CD4-positive, CD25-positive, alpha-beta regulatory T cell (primary cell): ENCODE measurements around the gene KTN1. TPM values are rescaled to one million over a fixed set of nuclear protein-coding genes. Genes with fewer than 3 reads are reported as not detected.

Experiments used
- ATAC-seq, 2 donors: fragments of 150-1000 bp; cut with Tn5 transposase; one replicate each; pipeline ENCODE4 v1.10.0; 2021; ENCODE audit warnings: low read depth in 2 of 2, moderate number of reproducible peaks in 2 of 2, moderate library complexity in 1 of 2
- DNase-seq, 3 donors: peaks; one replicate each; pipeline versions ENCODE4 v3.0.0 to v3.0.0-alpha.2; 2012 to 2022; ENCODE audit warnings: mixed read lengths in 1 of 3
- H3K27ac ChIP-seq: one replicate; pipeline ENCODE4 v1.7.0; 2013; ENCODE audit warnings: mild to moderate bottlenecking, low read length; ENCODE audit not compliant: insufficient read depth, poor library complexity, severe bottlenecking
- H3K27me3 ChIP-seq: one replicate; pipeline ENCODE4 v1.7.0; 2013; ENCODE audit warnings: low read length; ENCODE audit not compliant: control insufficient read depth, insufficient read depth
- H3K36me3 ChIP-seq: one replicate; pipeline ENCODE4 v1.7.0; 2013; ENCODE audit warnings: mild to moderate bottlenecking, low read length, moderate library complexity; ENCODE audit not compliant: control insufficient read depth, insufficient read depth
- H3K4me1 ChIP-seq: 2 replicates; pipeline ENCODE4 v1.7.0; 2013; ENCODE audit warnings: mild to moderate bottlenecking, low read length; ENCODE audit not compliant: insufficient read depth, control insufficient read depth, poor library complexity, severe bottlenecking
- H3K4me3 ChIP-seq: one replicate; pipeline ENCODE4 v1.7.0; 2013; ENCODE audit warnings: low read depth, mild to moderate bottlenecking, low read length, moderate library complexity
- H3K9me3 ChIP-seq, 2 experiments: 1 replicate in 1 of 2; 2 replicates in 1 of 2; pipeline ENCODE4 v1.7.0; 2013; ENCODE audit warnings: low read length in 2 of 2, mild to moderate bottlenecking in 1 of 2, moderate library complexity in 1 of 2; ENCODE audit not compliant: control insufficient read depth in 2 of 2
- H3K27ac Mint-ChIP-seq, 3 donors: one replicate each; pipeline ENCODE4 v1.8.0; 2020 to 2022; ENCODE audit warnings: mild to moderate bottlenecking in 3 of 3, mixed read lengths in 3 of 3, moderate library complexity in 2 of 3
- H3K27me3 Mint-ChIP-seq: one replicate; pipeline ENCODE4 v1.8.0; 2022; ENCODE audit warnings: mild to moderate bottlenecking, mixed read lengths
- H3K36me3 Mint-ChIP-seq: one replicate; pipeline ENCODE4 v1.8.0; 2020; ENCODE audit warnings: mixed read lengths
- H3K4me1 Mint-ChIP-seq, 4 donors: one replicate each; pipeline ENCODE4 v1.8.0; 2020 to 2022; ENCODE audit warnings: mixed read lengths in 4 of 4, mild to moderate bottlenecking in 1 of 4
- H3K4me3 Mint-ChIP-seq, 4 donors: one replicate each; pipeline ENCODE4 v1.8.0; 2020 to 2022; ENCODE audit warnings: mild to moderate bottlenecking in 4 of 4, mixed read lengths in 4 of 4, moderate library complexity in 3 of 4
- H3K9me3 Mint-ChIP-seq, 7 donors: one replicate each; pipeline ENCODE4 v1.8.0; 2020 to 2022; ENCODE audit warnings: mixed read lengths in 7 of 7, mild to moderate bottlenecking in 3 of 7, moderate library complexity in 2 of 7
- polyA plus RNA-seq, 4 donors: library from polyadenylated mRNA; unstranded; fragments of 300-500 nt; fragmentation: Illumina TruSeq; gene quantifications; one replicate each; pipeline ENCODE4 v1.2.3, GENCODE V29; 2021
- total RNA-seq: library from RNA; stranded (reverse); gene quantifications from one replicate; pipeline ENCODE4 v1.2.3, GENCODE V29; 2022

The KTN1 gene
- total and polyA plus RNA-seq, 5 donors from 2014 or later = 6.9 to 86.5 (median 19.0) TPM

GRCh38 chr14:55604488-55604887 is 24.5 kb downstream of the KTN1 start:
- Mint-ChIP-seq H3K27me3 (no peaks in the 10 kb centered on the region), H3K4me3 (no peak overlapping the region), H3K4me1 (peaks cover 27 to 40% (median 31%) of the 10 kb centered on the region in 4 donors), H3K27ac (no peak overlapping the region), H3K9me3 (no peaks in the 10 kb centered on the region), H3K36me3 (peaks cover 4% of the 10 kb centered on the region)
- DNase-seq = no peak
- no peaks in the 10 kb centered on the region for H3K27me3 ChIP-seq
- peaks cover 4% of the 10 kb centered on the region for H3K4me1 ChIP-seq
- no peak overlapping the region for H3K4me3 ChIP-seq
- no peak for ATAC-seq
- no peaks in the 10 kb centered on the region for H3K9me3 ChIP-seq
- H3K27ac ChIP-seq = no peak overlapping the region
- H3K36me3 ChIP-seq = peaks cover 6% of the 10 kb centered on the region

GRCh38 chr14:55604900-55605418 is 25.0 kb downstream of the KTN1 start:
- Histone ChIP-seq H3K27me3 (no peaks in the 10 kb centered on the region), H3K36me3 (peaks cover 6% of the 10 kb centered on the region), H3K9me3 (no peaks in the 10 kb centered on the region), H3K4me3 (no peak overlapping the region), H3K27ac (no peak overlapping the region), H3K4me1 (peaks cover 4% of the 10 kb centered on the region)
- ATAC-seq = no peak
- H3K9me3 Mint-ChIP-seq = no peaks in the 10 kb centered on the region
- peaks cover 4% of the 10 kb centered on the region for H3K36me3 Mint-ChIP-seq
- no peak for DNase-seq
- no peak overlapping the region for H3K4me3 Mint-ChIP-seq
- no peaks in the 10 kb centered on the region for H3K27me3 Mint-ChIP-seq
- H3K4me1 Mint-ChIP-seq = peaks cover 31 to 45% (median 34%) of the 10 kb centered on the region in 4 donors
- H3K27ac Mint-ChIP-seq = no peak overlapping the region

- H3K4me3 ChIP-seq = no peak overlapping the region
- H3K27ac ChIP-seq = no peak overlapping the region
- ATAC-seq (no peak), DNase-seq (no peak)
- H3K4me1 Mint-ChIP-seq = peaks cover 28 to 43% (median 34%) of the 10 kb centered on the region in 4 donors
- H3K36me3 Mint-ChIP-seq = peaks cover 4% of the 10 kb centered on the region
- H3K27me3 ChIP-seq = no peaks in the 10 kb centered on the region
- H3K4me1 ChIP-seq = peaks cover 4% of the 10 kb centered on the region
- no peak overlapping the region for H3K4me3 Mint-ChIP-seq
- H3K9me3 Mint-ChIP-seq = no peaks in the 10 kb centered on the region
- H3K27me3 Mint-ChIP-seq = no peaks in the 10 kb centered on the region
- H3K9me3 ChIP-seq = no peaks in the 10 kb centered on the region
- H3K27ac Mint-ChIP-seq = no peak overlapping the region
- peaks cover 6% of the 10 kb centered on the region for H3K36me3 ChIP-seq
Measured at GRCh38 chr14:55605793-55606192, 25.8 kb downstream of the KTN1 start.

DNA sequence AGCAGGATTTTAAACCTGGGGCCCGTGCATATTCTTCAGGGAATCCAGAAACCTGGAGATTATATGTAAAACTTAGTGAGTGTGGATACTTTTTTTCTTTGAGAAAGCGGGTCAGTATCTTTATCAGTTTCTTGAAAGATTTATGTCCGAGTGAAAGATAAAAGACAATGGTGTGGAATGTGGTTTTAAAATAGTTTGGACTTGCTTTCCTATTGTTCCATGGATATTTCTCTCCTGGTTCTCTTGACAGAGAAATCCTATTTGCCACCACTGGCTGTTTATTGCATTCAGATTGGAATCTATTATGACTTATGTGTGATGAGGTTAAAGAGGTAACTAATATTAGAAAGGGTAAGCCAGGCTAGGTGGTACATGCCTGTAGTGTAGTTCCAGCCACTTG is 27.4 kb downstream of the KTN1 start:
- Mint-ChIP-seq H3K27me3 (no peaks in the 10 kb centered on the region), H3K4me1 (peaks cover 21 to 41% (median 36%) of the 10 kb centered on the region in 4 donors), H3K36me3 (peaks cover 6% of the 10 kb centered on the region), H3K9me3 (no peaks in the 10 kb centered on the region), H3K27ac (peak overlapping the region in 1 of 3 donors; percentile 12), H3K4me3 (no peak overlapping the region)
- peaks cover 6% of the 10 kb centered on the region for H3K36me3 ChIP-seq
- H3K4me1 ChIP-seq = peaks cover 4% of the 10 kb centered on the region
- no peaks in the 10 kb centered on the region for H3K9me3 ChIP-seq
- H3K27ac ChIP-seq = no peak overlapping the region
- DNase-seq (no peak), ATAC-seq (no peak)
- H3K4me3 ChIP-seq = no peak overlapping the region
- H3K27me3 ChIP-seq = no peaks in the 10 kb centered on the region

- Mint-ChIP-seq H3K4me1 (peaks cover 33 to 52% (median 46%) of the 10 kb centered on the region in 4 donors), H3K27ac (peak overlapping the region in 2 of 3 donors; percentile 3 to 72), H3K36me3 (peaks cover 24% of the 10 kb centered on the region), H3K9me3 (peaks cover 0 to under 1% (median 0%) of the 10 kb centered on the region in 7 donors), H3K27me3 (no peaks in the 10 kb centered on the region), H3K4me3 (no peak overlapping the region)
- Histone ChIP-seq H3K4me3 (no peak overlapping the region), H3K4me1 (no peaks in the 10 kb centered on the region), H3K27ac (no peak overlapping the region), H3K27me3 (no peaks in the 10 kb centered on the region), H3K9me3 (no peaks in the 10 kb centered on the region), H3K36me3 (peaks cover 16% of the 10 kb centered on the region)
- no peak for ATAC-seq
- no peak for DNase-seq
Measured at GRCh38 chr14:55609681-55610080, 29.7 kb downstream of the KTN1 start.

GRCh38 chr14:55610713-55611370 is 30.8 kb downstream of the KTN1 start:
- Mint-ChIP-seq H3K27me3 (no peaks in the 10 kb centered on the region), H3K27ac (no peak overlapping the region), H3K36me3 (peaks cover 32% of the 10 kb centered on the region), H3K4me3 (no peak overlapping the region), H3K9me3 (peaks cover 0 to 3% (median 0%) of the 10 kb centered on the region in 7 donors), H3K4me1 (peaks cover 27 to 52% (median 42%) of the 10 kb centered on the region in 4 donors)
- Histone ChIP-seq H3K36me3 (peaks cover 26% of the 10 kb centered on the region), H3K9me3 (no peaks in the 10 kb centered on the region), H3K27me3 (no peaks in the 10 kb centered on the region), H3K4me3 (no peak overlapping the region), H3K27ac (no peak overlapping the region), H3K4me1 (no peaks in the 10 kb centered on the region)
- DNase-seq (no peak), ATAC-seq (no peak)

GRCh38 chr14:55611859-55612258 is 31.9 kb downstream of the KTN1 start:
- peaks cover 36% of the 10 kb centered on the region for H3K36me3 ChIP-seq
- peaks cover 25 to 48% (median 39%) of the 10 kb centered on the region in 4 donors for H3K4me1 Mint-ChIP-seq
- ATAC-seq (no peak), DNase-seq (no peak)
- H3K9me3 Mint-ChIP-seq = peaks cover 0 to 3% (median 0%) of the 10 kb centered on the region in 7 donors
- H3K27me3 ChIP-seq = no peaks in the 10 kb centered on the region
- H3K4me1 ChIP-seq = no peaks in the 10 kb centered on the region
- no peaks in the 10 kb centered on the region for H3K27me3 Mint-ChIP-seq
- H3K9me3 ChIP-seq = no peaks in the 10 kb centered on the region
- H3K4me3 Mint-ChIP-seq = peak overlapping the region in 1 of 4 donors; percentile 3
- no peak overlapping the region for H3K27ac ChIP-seq
- peak overlapping the region in 2 of 3 donors; percentile 24 to 29 for H3K27ac Mint-ChIP-seq
- peaks cover 42% of the 10 kb centered on the region for H3K36me3 Mint-ChIP-seq
- no peak overlapping the region for H3K4me3 ChIP-seq

DNA sequence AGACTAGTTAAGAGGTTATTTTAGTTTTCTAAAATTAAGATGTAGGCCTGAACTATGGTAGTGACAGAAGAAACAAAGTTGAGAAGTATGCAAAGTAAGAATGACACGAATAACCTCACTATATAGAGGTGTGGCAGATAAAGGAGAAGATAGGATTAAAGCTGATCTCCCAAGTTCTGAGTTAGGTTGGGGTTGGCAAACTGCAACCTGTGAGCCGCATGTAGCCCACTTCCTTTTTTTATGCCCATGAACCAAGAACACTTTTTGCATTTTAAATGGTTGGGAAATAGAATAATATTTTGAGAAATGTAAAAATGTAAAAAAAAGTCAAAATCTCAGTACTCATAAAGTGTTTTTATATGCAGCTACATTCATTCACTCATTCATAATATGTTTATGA is 34.3 kb downstream of the KTN1 start:
- Histone ChIP-seq H3K27ac (no peak overlapping the region), H3K27me3 (no peaks in the 10 kb centered on the region), H3K4me3 (no peak overlapping the region), H3K36me3 (peaks cover 61% of the 10 kb centered on the region), H3K4me1 (no peaks in the 10 kb centered on the region), H3K9me3 (peaks cover 1 to 3% of the 10 kb centered on the region in 2 experiments)
- no peak for DNase-seq
- Mint-ChIP-seq H3K4me1 (peaks cover 18 to 38% (median 30%) of the 10 kb centered on the region in 4 donors), H3K36me3 (peaks cover 60% of the 10 kb centered on the region), H3K27me3 (no peaks in the 10 kb centered on the region), H3K9me3 (peaks cover 0 to 6% (median 2%) of the 10 kb centered on the region in 7 donors), H3K27ac (peak overlapping the region in 1 of 3 donors; percentile 15), H3K4me3 (no peak overlapping the region)
- ATAC-seq = no peak
